Stimulated activated CD8-positive, alpha-beta memory T cell treated with anti-CD3 and anti-CD28 coated beads, Interleukin-7, amount 100 ng/mL, for 4 hours (primary cell): ENCODE measurements around the gene SCD.
"Not testable (repeated sequence)": the region's sequence is repeated elsewhere in the genome, so short reads cannot be mapped to it uniquely, and the experiment has no call there.

ENCODE experiments used
- DNase-seq, 2 donors: peaks; one replicate each; pipeline ENCODE4 v3.0.0-alpha.2; 2020; ENCODE audit warnings: low read depth in 2 of 2

The SCD gene

DNA sequence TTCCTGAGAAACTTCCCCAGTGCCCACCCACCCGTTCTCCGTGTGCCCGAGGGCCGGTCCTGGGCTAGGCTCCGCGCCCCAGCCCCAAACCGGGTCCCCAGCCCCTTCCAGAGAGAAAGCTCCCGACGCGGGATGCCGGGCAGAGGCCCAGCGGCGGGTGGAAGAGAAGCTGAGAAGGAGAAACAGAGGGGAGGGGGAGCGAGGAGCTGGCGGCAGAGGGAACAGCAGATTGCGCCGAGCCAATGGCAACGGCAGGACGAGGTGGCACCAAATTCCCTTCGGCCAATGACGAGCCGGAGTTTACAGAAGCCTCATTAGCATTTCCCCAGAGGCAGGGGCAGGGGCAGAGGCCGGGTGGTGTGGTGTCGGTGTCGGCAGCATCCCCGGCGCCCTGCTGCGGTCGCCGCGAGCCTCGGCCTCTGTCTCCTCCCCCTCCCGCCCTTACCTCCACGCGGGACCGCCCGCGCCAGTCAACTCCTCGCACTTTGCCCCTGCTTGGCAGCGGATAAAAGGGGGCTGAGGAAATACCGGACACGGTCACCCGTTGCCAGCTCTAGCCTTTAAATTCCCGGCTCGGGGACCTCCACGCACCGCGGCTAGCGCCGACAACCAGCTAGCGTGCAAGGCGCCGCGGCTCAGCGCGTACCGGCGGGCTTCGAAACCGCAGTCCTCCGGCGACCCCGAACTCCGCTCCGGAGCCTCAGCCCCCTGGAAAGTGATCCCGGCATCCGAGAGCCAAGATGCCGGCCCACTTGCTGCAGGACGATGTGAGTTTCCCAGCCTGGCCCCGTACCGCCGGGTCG lies at the start of gene SCD:
Gene SCD, plus strand, starts transcription at position 469 of the 803 bp plus-strand sequence. Its CDS starts 272 bp downstream, at position 741.
- peak; percentile 56 to 77 for DNase-seq

- DNase-seq, result no peak
Measured at GRCh38 chr10:100297242-100297641, 49.8 kb upstream of the SCD start.

DNA sequence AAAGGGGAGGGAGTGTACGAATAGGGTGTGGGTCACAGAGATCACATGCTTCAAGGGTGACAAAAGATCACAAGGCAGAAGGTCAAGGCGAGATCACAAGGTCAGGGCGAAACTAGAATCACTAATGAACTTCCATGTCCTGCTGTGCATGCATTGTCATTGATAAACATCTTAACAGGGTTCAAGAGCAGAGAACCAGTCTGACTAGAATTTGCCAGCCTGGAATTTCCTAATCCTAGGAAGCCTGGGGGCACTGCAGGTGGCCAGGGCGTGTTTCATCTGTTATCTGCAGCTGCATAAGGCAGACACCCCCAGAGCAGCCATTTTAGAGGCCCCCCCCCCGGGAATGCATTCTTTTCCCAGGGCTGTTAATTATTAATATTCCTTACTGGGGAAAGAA lies 45.9 kb upstream of the SCD start:
- DNase-seq, result not testable (repeated sequence)

- DNase-seq, result no peak
Measured at GRCh38 chr10:100303724-100304319, 43.2 kb upstream of the SCD start.

GRCh38 chr10:100304414-100304813 lies 42.6 kb upstream of the SCD start:
- no peak for DNase-seq

- DNase-seq, result no peak
Measured at GRCh38 chr10:100306861-100307260, 40.2 kb upstream of the SCD start.

- no peak for DNase-seq
Measured at GRCh38 chr10:100307684-100308083, 39.3 kb upstream of the SCD start.

- no peak for DNase-seq
Measured at GRCh38 chr10:100311298-100311697, 35.7 kb upstream of the SCD start.

- no peak for DNase-seq
Measured at GRCh38 chr10:100315615-100316014, 31.4 kb upstream of the SCD start.

GRCh38 chr10:100318207-100318606 lies 28.8 kb upstream of the SCD start:
- DNase-seq, result no peak

- no peak for DNase-seq
Measured at GRCh38 chr10:100319707-100320402, 27.2 kb upstream of the SCD start.

- no peak for DNase-seq
Measured at GRCh38 chr10:100325158-100325557, 21.9 kb upstream of the SCD start.

- DNase-seq, result no peak
Measured at GRCh38 chr10:100327007-100327717, 19.9 kb upstream of the SCD start.

GRCh38 chr10:100327718-100328009 lies 19.4 kb upstream of the SCD start:
- no peak for DNase-seq

DNA sequence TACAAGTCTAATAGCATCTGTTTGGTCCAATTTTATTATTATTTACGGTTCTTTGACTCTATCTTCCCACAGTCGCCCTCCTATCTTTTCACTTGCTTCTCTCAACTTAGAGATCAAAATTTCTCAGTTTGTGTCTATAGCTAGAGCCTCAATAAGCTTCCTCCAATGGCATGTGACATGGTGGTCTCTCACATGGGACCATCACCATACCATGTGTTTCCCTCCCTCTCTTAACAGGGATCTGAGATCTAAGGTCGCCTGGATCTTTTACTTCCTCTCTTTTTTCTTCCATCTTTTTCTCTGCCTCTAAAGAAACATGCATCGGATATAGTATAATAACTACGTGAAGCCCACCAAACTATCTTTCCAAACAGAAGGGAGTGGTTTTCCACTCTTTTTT lies 18.8 kb upstream of the SCD start:
- no peak for DNase-seq

GRCh38 chr10:100330079-100330478 lies 17.0 kb upstream of the SCD start, which contains the start of gene PKD2L1:
PKD2L1 (minus strand) TSS chr10:100330228; CDS start chr10:100330103, 125 bp downstream.
- DNase-seq, result no peak

GRCh38 chr10:100333106-100333505 lies 13.9 kb upstream of the SCD start:
- DNase-seq, result no peak

DNA sequence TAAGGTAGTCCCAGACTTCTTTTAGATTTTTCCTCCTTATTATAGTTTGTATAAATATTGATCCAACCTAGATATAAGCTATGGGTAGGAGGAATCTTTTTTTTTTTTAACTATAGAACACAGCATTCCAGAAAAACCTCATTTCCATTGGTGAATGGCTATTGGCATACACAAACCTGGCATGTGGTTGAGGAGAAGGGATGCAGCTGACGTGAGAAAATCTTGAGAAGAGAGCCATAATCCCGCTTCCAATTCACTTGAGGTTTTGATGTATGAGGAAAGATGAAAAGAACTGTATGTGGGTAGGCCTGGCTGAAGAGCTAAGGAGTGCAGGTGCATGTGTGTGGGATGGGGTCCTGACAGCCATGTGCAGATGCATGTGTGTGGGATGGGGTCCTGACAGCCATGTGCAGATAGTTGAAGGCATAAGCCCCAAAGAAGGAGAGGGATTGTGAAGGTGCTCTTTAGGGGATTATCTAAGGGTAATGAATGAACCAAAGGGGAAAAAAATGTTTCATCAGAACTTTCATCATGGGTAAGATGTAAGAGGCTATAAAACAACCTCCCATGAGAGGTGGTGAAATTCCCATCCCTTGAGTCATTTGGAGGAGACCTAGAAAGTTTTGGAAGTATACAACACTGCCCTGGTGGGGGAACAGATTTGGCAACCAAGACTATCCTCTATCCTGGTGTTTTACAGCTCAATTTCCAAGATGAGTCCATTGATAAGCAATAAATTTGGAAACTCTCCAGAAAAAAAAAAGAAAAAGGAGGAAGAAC lies 13.2 kb upstream of the SCD start:
- no peak for DNase-seq

- DNase-seq, result no peak
Measured at GRCh38 chr10:100334762-100335161, 12.3 kb upstream of the SCD start.

DNA sequence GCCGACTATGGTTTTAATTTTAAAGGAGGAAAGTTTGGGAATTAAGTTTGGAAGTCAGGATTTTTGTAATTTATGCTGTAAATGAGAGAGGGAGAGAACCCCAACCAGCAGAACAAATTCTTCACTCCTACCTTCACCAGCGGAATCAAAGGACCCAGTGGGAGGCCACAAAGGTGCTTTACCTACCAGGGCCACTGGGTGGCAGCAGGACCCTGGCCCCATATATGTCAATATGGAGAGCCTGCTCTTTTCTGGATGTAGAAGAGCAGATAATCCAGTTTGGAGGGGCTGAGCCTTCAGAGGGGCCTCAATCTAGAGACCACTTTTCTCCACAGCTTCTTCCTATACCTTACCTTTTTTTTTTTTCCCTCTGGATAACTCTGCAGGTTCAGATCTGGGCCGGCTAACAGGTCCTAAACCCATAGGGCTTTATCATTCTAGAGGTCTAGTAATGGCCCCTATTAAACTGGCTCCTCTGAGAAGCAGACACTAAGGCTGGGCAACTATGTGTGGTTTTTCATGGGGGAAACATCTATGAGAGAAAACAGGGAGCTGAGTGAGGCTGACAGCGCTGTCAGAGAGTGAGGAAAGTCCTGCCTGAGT lies 8.5 kb upstream of the SCD start:
- DNase-seq, result peak; percentile 62 to 63

- no peak for DNase-seq
Measured at GRCh38 chr10:100339236-100339635, 7.8 kb upstream of the SCD start.
